ENCODE data around the gene PSPC1.
"Not testable (repeated sequence)": the region's sequence is repeated elsewhere in the genome, so short reads cannot be mapped to it uniquely, and the experiment has no call there.

PSPC1 gene

DNA sequence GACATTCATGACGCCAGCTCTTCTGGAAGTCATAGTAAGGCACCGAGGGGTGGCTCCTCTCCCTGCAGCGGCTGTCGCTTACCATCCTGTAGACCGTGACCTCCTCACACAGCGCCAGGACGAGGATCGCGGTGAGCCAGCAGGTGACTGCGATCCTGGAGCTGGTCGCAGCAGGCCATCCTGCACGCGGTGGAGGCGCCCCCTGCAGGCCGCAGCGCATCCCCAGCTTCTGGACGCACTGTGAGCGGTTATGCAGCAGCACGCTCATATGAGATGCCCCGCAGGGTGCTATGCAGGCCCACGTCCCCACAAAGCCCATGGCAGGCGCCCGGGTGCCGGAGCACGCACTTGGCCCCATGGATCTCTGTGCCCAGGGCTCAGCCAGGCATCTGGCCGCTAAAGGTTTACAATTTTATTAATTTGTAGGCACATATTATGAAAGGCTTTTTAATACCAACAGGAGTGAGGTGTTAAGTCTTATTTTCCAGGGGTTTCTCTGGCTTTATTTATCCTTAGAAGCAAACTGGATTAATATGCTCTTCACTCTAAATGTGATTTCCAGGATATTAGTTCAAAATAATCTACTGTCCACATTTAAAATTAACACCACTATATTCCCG, 35.6 kb upstream of the PSPC1 start (continued):
- TF ChIP-seq ZNF8 (CRISPR knock-in tag; IDR thresholded peaks at IDR 0.05) (no peak), ZNF565 (CRISPR knock-in tag; conservative IDR thresholded peaks at IDR 0.05; ENCODE audit: low read depth) (no peak), SNAI2 (CRISPR knock-in tag; IDR thresholded peaks at IDR 0.05) (no peak)
- TF ChIP-seq, protein P1, sequence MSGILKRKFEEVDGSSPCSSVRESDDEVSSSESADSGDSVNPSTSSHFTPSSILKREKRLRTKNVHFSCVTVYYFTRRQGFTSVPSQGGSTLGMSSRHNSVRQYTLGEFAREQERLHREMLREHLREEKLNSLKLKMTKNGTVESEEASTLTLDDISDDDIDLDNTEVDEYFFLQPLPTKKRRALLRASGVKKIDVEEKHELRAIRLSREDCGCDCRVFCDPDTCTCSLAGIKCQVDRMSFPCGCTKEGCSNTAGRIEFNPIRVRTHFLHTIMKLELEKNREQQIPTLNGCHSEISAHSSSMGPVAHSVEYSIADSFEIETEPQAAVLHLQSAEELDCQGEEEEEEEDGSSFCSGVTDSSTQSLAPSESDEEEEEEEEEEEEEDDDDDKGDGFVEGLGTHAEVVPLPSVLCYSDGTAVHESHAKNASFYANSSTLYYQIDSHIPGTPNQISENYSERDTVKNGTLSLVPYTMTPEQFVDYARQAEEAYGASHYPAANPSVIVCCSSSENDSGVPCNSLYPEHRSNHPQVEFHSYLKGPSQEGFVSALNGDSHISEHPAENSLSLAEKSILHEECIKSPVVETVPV (CRISPR knock-in tag; IDR thresholded peaks at IDR 0.05): no peak

DNA sequence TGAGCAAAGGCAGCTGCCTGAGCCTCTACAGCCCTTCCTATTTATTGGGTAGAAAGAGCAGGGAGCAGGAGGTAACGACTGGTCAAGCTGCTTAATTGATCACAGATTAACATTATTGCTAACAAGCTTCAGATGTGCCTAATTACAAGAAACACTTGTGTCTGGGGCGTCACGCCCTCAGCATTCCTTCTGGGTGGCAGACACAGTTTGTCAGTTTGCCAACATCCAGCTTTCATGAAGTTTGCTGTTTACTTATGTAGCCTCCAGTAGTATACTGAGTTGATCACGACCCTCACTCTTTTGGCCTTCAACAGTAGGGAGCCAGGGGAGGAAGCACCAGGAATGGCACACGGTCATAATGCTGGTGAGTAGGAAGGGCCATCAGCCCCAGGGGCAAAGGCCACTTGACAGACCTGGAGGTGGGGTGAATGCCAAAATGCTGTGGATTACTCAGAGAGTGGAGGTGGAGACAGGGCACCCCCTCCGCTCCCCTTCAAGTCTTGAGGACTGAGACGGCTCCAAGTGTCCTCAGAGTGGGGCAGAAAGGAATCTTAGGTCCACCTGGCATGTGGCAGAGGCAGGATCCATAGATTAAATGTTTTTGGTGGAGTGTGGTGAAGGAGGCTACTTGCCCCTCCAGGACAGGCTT, 34.9 kb upstream of the PSPC1 start:
- no peak for ATAC-seq
- TF ChIP-seq ZNF70 (CRISPR knock-in tag; IDR thresholded peaks at IDR 0.05) (no peak), ZFP30 (CRISPR knock-in tag; IDR thresholded peaks at IDR 0.05) (no peak), OSR1 (CRISPR knock-in tag; IDR thresholded peaks at IDR 0.05) (no peak), ZNF565 (CRISPR knock-in tag; conservative IDR thresholded peaks at IDR 0.05; ENCODE audit: low read depth) (no peak), BACH2 (CRISPR knock-in tag; IDR thresholded peaks at IDR 0.05; ENCODE audit: borderline replicate concordance) (no peak), GLIS3 (CRISPR knock-in tag; IDR thresholded peaks at IDR 0.05) (no peak)
- TF ChIP-seq, protein P2, sequence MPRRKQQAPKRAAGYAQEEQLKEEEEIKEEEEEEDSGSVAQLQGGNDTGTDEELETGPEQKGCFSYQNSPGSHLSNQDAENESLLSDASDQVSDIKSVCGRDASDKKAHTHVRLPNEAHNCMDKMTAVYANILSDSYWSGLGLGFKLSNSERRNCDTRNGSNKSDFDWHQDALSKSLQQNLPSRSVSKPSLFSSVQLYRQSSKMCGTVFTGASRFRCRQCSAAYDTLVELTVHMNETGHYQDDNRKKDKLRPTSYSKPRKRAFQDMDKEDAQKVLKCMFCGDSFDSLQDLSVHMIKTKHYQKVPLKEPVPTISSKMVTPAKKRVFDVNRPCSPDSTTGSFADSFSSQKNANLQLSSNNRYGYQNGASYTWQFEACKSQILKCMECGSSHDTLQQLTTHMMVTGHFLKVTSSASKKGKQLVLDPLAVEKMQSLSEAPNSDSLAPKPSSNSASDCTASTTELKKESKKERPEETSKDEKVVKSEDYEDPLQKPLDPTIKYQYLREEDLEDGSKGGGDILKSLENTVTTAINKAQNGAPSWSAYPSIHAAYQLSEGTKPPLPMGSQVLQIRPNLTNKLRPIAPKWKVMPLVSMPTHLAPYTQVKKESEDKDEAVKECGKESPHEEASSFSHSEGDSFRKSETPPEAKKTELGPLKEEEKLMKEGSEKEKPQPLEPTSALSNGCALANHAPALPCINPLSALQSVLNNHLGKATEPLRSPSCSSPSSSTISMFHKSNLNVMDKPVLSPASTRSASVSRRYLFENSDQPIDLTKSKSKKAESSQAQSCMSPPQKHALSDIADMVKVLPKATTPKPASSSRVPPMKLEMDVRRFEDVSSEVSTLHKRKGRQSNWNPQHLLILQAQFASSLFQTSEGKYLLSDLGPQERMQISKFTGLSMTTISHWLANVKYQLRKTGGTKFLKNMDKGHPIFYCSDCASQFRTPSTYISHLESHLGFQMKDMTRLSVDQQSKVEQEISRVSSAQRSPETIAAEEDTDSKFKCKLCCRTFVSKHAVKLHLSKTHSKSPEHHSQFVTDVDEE (CRISPR knock-in tag; IDR thresholded peaks at IDR 0.05): no peak
- TF ChIP-seq, protein P1 (CRISPR knock-in tag; IDR thresholded peaks at IDR 0.05): no peak
- TF ChIP-seq, protein P3, sequence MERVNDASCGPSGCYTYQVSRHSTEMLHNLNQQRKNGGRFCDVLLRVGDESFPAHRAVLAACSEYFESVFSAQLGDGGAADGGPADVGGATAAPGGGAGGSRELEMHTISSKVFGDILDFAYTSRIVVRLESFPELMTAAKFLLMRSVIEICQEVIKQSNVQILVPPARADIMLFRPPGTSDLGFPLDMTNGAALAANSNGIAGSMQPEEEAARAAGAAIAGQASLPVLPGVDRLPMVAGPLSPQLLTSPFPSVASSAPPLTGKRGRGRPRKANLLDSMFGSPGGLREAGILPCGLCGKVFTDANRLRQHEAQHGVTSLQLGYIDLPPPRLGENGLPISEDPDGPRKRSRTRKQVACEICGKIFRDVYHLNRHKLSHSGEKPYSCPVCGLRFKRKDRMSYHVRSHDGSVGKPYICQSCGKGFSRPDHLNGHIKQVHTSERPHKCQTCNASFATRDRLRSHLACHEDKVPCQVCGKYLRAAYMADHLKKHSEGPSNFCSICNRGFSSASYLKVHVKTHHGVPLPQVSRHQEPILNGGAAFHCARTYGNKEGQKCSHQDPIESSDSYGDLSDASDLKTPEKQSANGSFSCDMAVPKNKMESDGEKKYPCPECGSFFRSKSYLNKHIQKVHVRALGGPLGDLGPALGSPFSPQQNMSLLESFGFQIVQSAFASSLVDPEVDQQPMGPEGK (CRISPR knock-in tag; IDR thresholded peaks at IDR 0.05; ENCODE audit: borderline replicate concordance): no peak

DNA sequence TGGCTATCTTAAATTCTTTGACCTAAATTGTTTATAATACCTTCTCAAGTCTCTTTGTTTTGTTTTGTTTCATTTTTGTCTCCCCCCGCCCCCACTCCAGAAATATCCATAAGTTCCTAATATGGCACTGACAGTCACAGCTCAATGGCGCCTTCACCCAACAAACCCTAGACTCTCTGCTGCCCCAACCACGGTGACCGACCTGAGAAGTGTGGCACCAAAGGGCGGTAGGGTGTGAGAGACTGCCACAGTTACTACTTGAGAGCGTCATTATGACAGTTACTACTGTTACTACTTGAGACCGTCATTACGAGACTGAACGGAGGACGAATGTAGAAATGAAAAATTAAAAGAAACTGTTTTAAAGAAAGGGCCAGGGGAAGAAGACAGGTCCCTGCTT, 34.4 kb upstream of the PSPC1 start:
- no peak for TF ChIP-seq OSR1 (CRISPR knock-in tag; IDR thresholded peaks at IDR 0.05)
- TF ChIP-seq, protein P3 (CRISPR knock-in tag; IDR thresholded peaks at IDR 0.05; ENCODE audit: borderline replicate concordance): no peak
- no peak for TF ChIP-seq ZFP30 (CRISPR knock-in tag; IDR thresholded peaks at IDR 0.05)
- TF ChIP-seq ZC3H10 (CRISPR knock-in tag; IDR thresholded peaks at IDR 0.05): no peak
- TF ChIP-seq, protein P1 (CRISPR knock-in tag; IDR thresholded peaks at IDR 0.05): no peak
- no peak for TF ChIP-seq PPARA (CRISPR knock-in tag; IDR thresholded peaks at IDR 0.05; ENCODE audit: borderline replicate concordance)
- no peak for TF ChIP-seq ZFP3 (CRISPR knock-in tag; IDR thresholded peaks at IDR 0.05)
- no peak for TF ChIP-seq GLIS3 (CRISPR knock-in tag; IDR thresholded peaks at IDR 0.05)
- TF ChIP-seq ARNTL (CRISPR knock-in tag; IDR thresholded peaks at IDR 0.05; ENCODE audit: borderline replicate concordance, low read depth): no peak
- ATAC-seq: no peak

DNA sequence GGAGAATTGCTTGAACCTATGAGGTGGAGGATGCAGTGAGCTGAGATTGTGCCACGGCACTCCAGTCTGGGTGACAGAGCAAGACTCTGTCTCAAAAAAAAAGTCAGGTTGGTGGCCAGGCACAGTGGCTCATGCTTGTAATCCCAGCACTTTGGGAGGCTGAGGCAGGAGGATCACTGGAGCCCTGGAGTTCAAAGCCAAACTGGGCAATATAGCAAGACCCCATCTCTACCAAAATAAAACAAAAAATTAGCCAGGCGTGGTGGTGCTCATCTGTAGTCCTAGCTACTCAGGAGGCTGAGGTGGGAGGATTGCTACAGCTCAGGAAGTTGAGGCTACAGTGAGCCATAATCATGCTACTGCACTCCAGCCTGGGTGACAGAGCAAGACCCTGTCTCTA, 33.1 kb upstream of the PSPC1 start:
- ATAC-seq: not testable (repeated sequence)

Measured in SK-N-SH treated with all-trans-retinoic acid at 6 μM for 48 hours (cell line).